Occipital lobe (tissue), 2 donors: ENCODE measurements around the gene PACS2. TPM values are rescaled to one million over a fixed set of nuclear protein-coding genes. Genes with fewer than 3 reads are reported as not detected.

Experiments
- DNase-seq: peaks from one replicate; lab custom pipeline; 2025; lab: John Stamatoyannopoulos, UW
- total RNA-seq: library from RNA; depleted of rRNA; stranded (reverse); fragments of >200 nt; gene quantifications from one replicate; pipeline ENCODE4 v1.2.3, GENCODE V29; 2014

PACS2 gene
- total RNA-seq, 1 donor from 2014 or later, result 75.8 TPM

DNA sequence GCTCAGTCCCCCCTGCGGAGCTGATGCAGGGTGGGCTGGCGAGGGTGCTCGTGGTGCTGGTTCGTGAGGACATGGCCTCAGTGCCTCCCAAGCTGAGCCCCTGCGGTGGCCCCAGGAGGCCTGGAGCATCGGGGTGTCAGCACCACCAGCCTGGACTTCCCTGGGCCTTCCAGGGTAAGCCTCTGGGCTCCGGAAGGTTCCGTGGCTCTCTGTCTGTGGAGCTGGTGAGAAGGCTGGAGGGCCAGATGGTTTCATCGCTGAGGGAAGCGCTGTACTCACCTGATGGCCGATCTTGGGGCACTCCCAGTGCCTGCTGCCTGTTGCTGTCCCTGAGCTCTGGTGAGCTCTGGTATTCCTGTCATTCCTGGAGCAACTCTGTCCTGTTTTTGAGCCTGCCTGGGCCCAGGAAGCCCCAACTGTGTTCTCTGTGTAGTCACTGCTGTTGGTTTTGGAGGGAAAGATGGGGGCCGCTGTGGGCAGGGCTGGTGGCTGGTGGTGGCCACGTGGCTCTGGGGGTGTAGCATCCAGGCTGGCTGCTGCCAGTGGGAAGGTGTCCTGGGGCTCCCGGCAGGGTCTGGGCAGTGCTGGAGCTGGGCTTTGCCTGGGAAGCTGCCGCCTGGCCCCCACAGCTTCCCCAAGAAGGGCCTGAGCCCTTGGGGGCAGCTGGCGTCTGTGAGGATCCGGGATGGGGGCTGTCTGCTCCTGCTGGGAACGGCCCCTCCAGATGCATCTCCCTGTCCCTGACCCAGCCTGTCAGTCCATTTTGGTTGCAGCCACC is 123.4 kb downstream of the PACS2 start:
- DNase-seq, result no peak

DNA sequence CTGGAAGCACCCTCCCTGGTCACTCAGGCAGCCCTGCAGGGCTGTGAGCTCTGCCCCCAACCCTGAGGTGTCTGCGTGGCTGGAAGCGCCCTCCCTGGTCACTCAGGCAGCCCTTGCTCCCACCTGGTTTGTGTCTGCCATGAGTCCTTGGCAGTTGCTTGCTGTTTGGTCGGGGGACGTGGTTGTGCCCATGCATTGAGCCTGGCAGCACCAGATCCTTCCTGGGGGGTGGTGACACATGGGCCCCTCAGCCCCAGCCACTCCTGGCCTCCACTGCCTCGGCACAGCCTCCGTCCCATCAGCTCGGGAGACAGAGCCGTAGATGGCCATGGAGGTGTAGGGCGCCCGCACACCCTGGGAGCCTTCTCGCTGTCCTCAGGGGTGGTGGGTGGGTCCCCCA is 124.6 kb downstream of the PACS2 start:
- DNase-seq, result no peak

DNA sequence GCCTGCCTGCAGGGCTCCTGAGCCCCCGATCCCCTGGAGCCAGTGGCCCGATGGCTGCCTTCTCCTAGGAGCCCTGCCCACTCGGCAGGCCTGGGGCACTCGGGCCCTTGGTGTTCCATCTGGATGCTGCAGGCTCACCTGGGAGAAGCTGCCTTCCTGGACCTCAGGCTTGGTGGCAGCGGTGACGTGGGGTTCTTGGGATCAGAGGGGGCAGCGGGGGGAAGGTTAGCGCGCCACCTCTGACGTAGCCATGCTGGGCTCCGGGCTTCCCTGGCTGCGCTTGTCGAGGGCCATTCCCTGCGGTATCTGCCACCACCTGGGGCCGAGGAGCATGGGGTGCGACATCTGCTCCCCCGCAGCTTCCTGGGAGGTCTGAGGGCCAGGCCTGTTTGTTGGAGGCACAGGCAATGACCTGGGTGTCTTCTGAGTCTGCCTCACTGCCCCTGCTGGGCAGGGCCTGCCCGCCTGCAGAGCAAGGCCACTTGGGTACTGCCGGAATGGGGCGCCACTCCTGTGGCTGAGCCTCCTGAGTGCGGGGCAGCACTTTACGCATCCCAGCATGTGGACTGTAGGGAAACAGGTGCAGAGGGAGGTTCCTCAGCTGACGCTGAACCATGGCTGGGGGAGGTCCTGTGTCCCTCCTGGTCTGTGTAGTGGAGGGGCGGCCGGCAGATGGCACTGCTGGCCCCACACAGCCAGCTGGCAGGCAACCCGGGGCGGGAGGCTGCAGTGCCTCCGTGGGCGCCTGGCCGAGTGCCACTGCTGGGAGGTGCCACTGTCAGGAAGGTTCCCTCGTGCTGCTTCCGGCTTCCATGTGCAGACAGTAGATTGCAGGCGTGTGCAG is 125.4 kb downstream of the PACS2 start:
- DNase-seq, result peak; percentile 21

DNA sequence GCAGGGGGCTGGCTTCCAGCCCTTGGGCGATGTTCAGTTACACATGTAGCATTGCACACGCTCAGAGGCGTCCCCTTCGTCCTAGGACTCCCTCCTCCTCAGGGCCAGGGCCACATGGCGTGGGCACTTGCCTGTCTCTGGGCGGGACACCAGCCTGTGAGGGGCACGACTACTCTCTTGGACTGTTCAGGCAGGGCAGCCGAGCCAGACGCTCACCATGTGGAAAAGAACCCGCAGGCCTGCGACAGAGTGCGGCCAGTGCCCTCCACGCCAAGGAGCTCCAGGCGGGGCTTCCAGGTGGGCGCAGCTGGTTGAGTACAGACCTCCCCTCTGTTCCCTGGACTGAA is 126.0 kb downstream of the PACS2 start:
- DNase-seq, result no peak

DNA sequence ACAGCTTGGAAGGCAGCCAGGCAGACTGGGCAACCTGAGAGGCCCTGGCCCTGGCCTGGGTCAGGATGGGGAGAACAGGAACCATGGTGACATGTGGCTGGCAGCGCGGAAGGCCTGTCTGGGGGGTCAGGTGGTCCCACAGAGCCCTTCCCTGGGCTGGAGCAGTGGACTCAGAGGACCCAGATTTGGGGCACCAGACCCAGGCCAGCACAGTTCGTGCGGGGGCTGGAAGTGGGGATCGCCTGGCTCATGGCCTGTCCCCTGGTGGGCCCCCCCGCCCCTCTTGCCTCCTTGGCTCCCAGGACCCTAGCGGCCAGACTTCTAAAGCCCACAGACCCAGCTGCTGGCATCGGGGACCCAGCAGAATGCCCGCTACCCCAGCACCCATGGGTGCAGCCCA is 126.4 kb downstream of the PACS2 start:
- no peak for DNase-seq

DNA sequence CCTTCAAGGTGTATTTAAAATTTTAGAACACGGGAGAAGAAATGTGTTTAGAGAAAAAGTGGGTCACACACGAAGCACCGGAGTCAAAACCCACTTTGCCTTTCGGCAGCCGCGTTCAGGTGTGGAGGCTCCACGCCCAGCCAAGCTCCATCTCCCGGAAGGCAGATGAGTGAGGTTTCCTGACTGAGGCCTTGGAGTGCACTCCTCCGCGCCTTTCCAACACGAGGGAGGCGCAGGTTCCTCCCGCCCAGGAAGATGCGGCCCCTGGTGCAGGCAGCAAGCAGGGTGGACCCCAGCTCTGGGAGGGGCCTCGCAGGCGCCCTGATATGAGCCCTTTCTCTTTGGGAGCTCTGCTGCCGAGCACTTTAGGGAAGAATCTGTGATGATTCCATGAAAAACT is 127.6 kb downstream of the PACS2 start:
- DNase-seq, result no peak

DNA sequence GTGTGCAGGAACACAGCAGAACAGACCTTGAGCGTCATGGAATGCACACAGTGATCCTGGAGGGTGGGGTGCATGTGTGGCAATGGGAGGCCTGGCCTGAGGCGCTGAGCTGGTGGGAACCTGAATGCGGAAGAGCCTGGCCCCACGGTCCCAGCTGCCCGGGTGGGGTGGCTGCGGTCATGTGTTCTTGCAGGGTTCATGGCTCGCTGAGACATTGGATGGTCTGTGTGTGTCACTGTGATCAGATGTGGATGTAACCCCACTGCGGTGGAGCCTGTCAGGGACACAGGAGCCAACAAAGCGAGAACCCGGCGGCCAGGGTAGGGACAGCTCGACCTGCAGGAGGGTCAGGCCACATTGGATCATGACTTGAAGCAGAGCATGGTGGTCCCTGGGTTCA is 128.3 kb downstream of the PACS2 start:
- no peak for DNase-seq

DNA sequence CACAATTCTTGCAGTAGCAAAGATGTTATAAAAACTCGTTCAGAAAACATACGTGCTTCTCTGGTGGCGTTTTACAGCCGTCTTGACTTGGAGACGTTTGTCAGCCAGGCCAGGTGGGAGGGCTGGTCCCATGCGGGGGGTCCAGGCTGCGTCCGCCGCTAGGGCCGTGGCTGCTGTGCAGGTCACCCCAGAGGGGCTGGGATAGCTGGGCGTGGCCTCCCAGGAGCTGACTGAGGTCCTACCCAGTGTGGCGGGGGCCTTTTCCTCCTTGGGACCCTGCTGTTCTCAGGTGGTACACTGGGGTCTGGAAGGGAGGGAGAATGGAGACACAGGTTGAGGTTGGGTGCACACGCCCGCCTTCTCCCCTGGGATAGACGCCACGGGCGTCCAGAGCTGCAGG is 130.3 kb downstream of the PACS2 start:
- DNase-seq, result no peak

DNA sequence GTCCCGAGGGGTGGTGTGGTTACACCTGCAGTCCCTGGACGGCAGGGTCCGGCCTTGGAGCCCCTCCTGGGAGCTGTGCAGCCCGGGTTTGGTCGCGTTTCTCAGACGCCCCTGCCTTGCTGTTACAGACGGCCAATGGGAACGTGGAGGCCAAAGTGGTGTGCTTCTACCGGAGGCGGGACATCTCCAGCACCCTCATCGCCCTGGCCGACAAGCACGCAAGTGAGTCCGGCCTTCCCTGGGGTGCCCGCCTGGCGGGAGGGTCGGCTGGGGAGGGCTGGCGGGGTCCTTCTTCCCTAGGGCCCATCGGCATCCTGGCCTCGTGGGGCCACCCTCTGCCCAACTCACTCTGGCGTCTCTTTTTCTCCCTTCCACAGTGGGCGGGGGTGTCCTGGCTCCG is 130.7 kb downstream of the PACS2 start:
- DNase-seq, result no peak

DNA sequence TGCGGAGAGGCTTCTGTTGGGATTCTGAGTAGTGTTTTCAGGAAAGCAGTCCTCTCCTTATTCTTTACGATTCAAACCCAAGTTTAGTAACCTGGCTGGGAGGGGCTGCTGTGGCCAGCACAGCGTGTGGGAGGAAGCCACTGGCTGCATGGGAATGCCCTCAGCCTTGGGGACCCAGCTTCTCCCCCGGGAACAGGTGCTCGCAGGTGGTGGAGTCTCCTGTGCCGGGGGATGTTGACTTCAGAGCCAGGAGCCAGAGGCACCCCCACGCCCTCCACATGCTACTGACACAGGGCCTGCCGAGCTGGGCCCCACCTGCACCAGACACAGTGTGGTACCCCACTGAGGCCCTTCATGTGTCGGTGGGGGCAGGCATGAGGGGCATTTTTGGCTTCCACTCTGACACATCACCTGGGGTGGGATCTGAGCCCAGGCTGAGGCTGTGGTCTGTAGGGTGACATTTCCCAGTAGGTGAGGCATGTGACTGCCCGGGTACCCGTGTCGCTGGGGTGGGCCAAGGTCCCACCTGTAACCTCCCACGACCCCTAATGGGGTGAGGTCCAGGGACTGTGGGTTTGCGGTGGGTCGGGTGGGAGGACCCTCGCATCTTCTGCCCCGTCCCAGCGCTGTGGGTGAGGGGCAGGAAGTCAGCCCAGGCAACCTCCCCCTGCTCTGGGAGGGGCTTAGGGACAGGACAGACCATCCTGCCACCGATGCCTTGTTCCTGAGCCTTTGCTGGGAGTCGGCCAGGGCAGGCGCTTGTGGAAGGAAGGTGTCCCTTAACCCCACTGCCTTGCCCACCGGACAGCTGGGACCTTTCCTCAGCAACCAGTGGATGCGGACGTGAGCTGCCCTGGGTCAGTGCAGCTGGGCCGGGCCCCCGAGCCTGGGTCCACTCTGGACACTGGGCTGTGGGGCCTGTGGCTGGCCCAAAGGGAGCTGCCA is 131.6 kb downstream of the PACS2 start:
- DNase-seq, result no peak

DNA sequence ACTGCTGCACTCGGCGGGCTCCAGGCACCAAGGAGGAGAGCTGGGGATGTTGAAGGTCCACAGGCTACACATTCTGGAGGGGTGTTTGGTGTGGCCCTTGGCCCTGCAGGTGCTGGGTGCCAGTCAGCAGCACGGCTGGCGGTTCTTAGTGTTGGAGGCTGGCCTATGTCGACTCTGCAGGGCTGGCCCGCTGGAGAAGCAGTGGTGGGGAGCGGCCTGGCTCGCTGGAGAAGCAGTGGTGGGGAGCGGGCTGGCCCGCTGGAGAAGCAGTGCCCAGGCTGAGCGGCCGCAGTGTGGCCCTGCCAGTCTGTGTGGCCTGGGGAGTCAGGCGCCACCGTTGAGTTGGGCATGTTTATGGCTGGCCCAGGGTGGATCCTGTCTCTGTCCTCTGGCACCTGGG is 132.4 kb downstream of the PACS2 start:
- no peak for DNase-seq

Other genes with a start within 250 kb of the PACS2 start
- 0.94 TPM for gene GPR132, start 249.3 kb upstream of the PACS2 start, total RNA-seq
- 31.7 TPM for gene JAG2, start 146.0 kb upstream of the PACS2 start, total RNA-seq
- 18.2 TPM for gene NUDT14, start 133.4 kb upstream of the PACS2 start, total RNA-seq
- 45.4 TPM for gene BTBD6, start 66.2 kb upstream of the PACS2 start, total RNA-seq
- 61.1 TPM for gene BRF1, start 13.7 kb upstream of the PACS2 start, total RNA-seq
- gene TEX22, start 83.8 kb downstream of the PACS2 start, total RNA-seq, result 0.31 TPM
- gene MTA1, start 105.1 kb downstream of the PACS2 start, total RNA-seq, result 37.0 TPM
- gene CRIP2, start 160.1 kb downstream of the PACS2 start, total RNA-seq, result 70.2 TPM
- 0.94 TPM for gene CRIP1, start 172.1 kb downstream of the PACS2 start, total RNA-seq
- 5.6 TPM for gene TEDC1, start 176.5 kb downstream of the PACS2 start, total RNA-seq
- 23.1 TPM for gene TMEM121, start 211.8 kb downstream of the PACS2 start, total RNA-seq